Esophagus muscularis mucosa (tissue), 4 donors: ENCODE results near the gene CYGB. TPM values are rescaled to one million over a fixed set of nuclear protein-coding genes. Genes with fewer than 3 reads are reported as not detected.
A peak's percentile ranks its signal among the peaks of the same experiment; 100 is the strongest.

Experiments used
- DNase-seq: peaks from one replicate; pipeline ENCODE4 v3.0.0-alpha.2; 2017; ENCODE audit errors: extremely low spot score
- H3K27ac ChIP-seq, 4 donors: fragments of 200-600 bp; sonication (generic); replicated peaks in 1 of 4; 1 replicate in 3 of 4; 2 replicates in 1 of 4; pipeline ENCODE4 v1.5.1; 2016 to 2019; ENCODE audit warnings: mild to moderate bottlenecking in 1 of 4
- H3K27me3 ChIP-seq, 4 donors: fragments of 200-600 bp; sonication (generic); one replicate each; pipeline versions ENCODE4 v1.5.1 to v1.6.0; 2016 to 2019
- H3K36me3 ChIP-seq, 4 donors: fragments of 200-600 bp; sonication (generic); one replicate each; pipeline ENCODE4 v1.5.1; 2016 to 2019
- H3K4me1 ChIP-seq, 4 donors: fragments of 200-600 bp; sonication (generic); one replicate each; pipeline ENCODE4 v1.5.1; 2016 to 2019
- H3K4me3 ChIP-seq, 4 donors: fragments of 200-600 bp; sonication (generic); 1 replicate in 2 of 4; 2 replicates in 2 of 4; pipeline ENCODE4 v1.5.1; 2016 to 2019; ENCODE audit warnings: mild to moderate bottlenecking in 4 of 4, moderate library complexity in 1 of 4
- H3K9me3 ChIP-seq, 4 donors: fragments of 200-600 bp; sonication (generic); 1 replicate in 3 of 4; 2 replicates in 1 of 4; pipeline ENCODE4 v1.5.1; 2016 to 2019
- CTCF ChIP-seq, 3 experiments: fragments of 200-600 bp in 2 of 3; fragments of 450-650 bp in 1 of 3; sonication (generic) in 2 of 3; IDR thresholded peaks; one replicate each; pipeline ENCODE4 v1.5.1; 2017 to 2019; ENCODE audit warnings: antibody characterized with exemption in 3 of 3, mild to moderate bottlenecking in 2 of 3, moderate library complexity in 1 of 3
- EP300 ChIP-seq: sonication (generic); formaldehyde crosslinking; IDR thresholded peaks from one replicate; pipeline ENCODE4 v1.6.1; 2017; ENCODE audit warnings: antibody characterized with exemption
- POLR2A ChIP-seq: fragments of 450-650 bp; IDR thresholded peaks from one replicate; pipeline ENCODE4 v1.6.1; 2017; ENCODE audit warnings: antibody characterized with exemption, moderate library complexity, mild to moderate bottlenecking, low read depth
- POLR2AphosphoS5 ChIP-seq, 2 donors: sonication (generic); formaldehyde crosslinking; IDR thresholded peaks; one replicate each; pipeline ENCODE4 v1.6.1; 2017; ENCODE audit warnings: antibody characterized with exemption in 2 of 2
- WGBS: methylation state at CpG from one replicate; pipeline ENCODE4 v1.1.5; 2018; 5-methylcytosine and 5-hydroxymethylcytosine counted together
- intact Hi-C: fragments of 100-400 bp; cut with DNase I; formaldehyde crosslinking; loops from one replicate; pipeline ENCODE4 v1.15.1; 2023
- total RNA-seq, 4 donors: library from RNA; depleted of rRNA; stranded (reverse); fragments of >200 nt; gene quantifications; one replicate each; pipeline versions ENCODE4 v1.1.0 to v1.2.1, GENCODE V29; 2016

The CYGB gene
- total RNA-seq, 4 donors from 2014 or later, result 10.8 to 23.5 (median 20.7) TPM

DNA sequence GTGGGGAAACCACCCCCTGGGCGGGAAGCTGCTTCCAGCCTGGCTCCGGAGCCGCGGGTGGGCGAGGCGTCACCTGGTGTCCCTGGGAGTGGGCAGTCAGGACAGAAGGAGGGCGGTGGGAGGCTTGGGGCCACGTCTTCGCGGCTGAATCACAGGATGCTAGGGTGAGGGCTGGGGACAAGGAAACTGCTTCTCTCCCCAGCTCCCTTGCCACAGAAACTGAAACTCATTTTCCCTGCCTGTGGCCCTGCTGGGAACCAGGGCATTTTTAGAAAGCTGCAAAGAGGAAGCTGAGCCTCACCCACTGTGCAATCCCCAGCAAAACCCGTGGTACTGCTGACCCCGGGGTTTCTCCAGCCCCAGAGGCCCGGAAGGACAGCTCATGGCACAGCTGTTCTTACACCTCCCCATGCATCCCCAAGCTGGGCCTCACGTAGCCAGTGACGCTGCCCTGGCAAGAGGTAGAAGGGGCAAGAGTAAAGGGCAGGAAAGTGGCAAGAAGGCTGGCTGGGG is 44.5 kb downstream of the CYGB start:
- no peak for TF ChIP-seq POLR2A
- no peak for TF ChIP-seq EP300
- peak; percentile 28 to 48 for TF ChIP-seq POLR2AphosphoS5 (IDR thresholded peaks at IDR 0.05)
- no peak for TF ChIP-seq CTCF (IDR thresholded peaks at IDR 0.05)
- Histone ChIP-seq H3K4me3 (peak overlapping the region; percentile 5 to 32 (median 12)), H3K27me3 (no peaks in the 10 kb centered on the region), H3K27ac (peak overlapping the region; percentile 61 to 67 (median 65)), H3K9me3 (no peaks in the 10 kb centered on the region), H3K36me3 (peaks cover 0 to 4% (median 0%) of the 10 kb centered on the region in 4 donors), H3K4me1 (peaks cover 34 to 42% (median 39%) of the 10 kb centered on the region in 4 donors)
- 38% methylated on average over 15 of the region's 15 CpGs for WGBS
- intact Hi-C loops, result no loop called here
- DNase-seq, result no peak

- no peak for DNase-seq
- H3K9me3 ChIP-seq, result no peaks in the 10 kb centered on the region
- intact Hi-C loops, result no loop called here
- TF ChIP-seq POLR2A, result no peak
- TF ChIP-seq CTCF (IDR thresholded peaks at IDR 0.05), result no peak
- TF ChIP-seq EP300, result no peak
- TF ChIP-seq POLR2AphosphoS5 (IDR thresholded peaks at IDR 0.05), result no peak
- H3K36me3 ChIP-seq, result peaks cover 0 to 8% (median 0%) of the 10 kb centered on the region in 4 donors
- H3K4me1 ChIP-seq, result peaks cover 28 to 35% (median 32%) of the 10 kb centered on the region in 4 donors
- no peaks in the 10 kb centered on the region for H3K27me3 ChIP-seq
- WGBS, result 67% methylated on average over 4 of the region's 11 CpGs
- peak overlapping the region in 2 of 4 donors; percentile 11 to 32 for H3K4me3 ChIP-seq
- peak overlapping the region; percentile 61 to 67 (median 65) for H3K27ac ChIP-seq
These were observed 45.2 kb downstream of the CYGB start for GRCh38 chr17:76492123-76492988.

- H3K4me1 ChIP-seq, result peaks cover 22 to 31% (median 28%) of the 10 kb centered on the region in 4 donors
- no peak overlapping the region for H3K4me3 ChIP-seq
- TF ChIP-seq POLR2A, result no peak
- no peak for TF ChIP-seq CTCF (IDR thresholded peaks at IDR 0.05)
- TF ChIP-seq POLR2AphosphoS5 (IDR thresholded peaks at IDR 0.05), result no peak
- TF ChIP-seq EP300, result no peak
- H3K9me3 ChIP-seq, result no peaks in the 10 kb centered on the region
- peak overlapping the region; percentile 61 to 67 (median 65) for H3K27ac ChIP-seq
- intact Hi-C loops, result no loop called here
- no peaks in the 10 kb centered on the region for H3K27me3 ChIP-seq
- peaks cover 0 to 10% (median 0%) of the 10 kb centered on the region in 4 donors for H3K36me3 ChIP-seq
- 83% methylated on average over 8 of the region's 17 CpGs for WGBS
- DNase-seq, result no peak
These were observed 46.0 kb downstream of the CYGB start for GRCh38 chr17:76491271-76492122.

DNA sequence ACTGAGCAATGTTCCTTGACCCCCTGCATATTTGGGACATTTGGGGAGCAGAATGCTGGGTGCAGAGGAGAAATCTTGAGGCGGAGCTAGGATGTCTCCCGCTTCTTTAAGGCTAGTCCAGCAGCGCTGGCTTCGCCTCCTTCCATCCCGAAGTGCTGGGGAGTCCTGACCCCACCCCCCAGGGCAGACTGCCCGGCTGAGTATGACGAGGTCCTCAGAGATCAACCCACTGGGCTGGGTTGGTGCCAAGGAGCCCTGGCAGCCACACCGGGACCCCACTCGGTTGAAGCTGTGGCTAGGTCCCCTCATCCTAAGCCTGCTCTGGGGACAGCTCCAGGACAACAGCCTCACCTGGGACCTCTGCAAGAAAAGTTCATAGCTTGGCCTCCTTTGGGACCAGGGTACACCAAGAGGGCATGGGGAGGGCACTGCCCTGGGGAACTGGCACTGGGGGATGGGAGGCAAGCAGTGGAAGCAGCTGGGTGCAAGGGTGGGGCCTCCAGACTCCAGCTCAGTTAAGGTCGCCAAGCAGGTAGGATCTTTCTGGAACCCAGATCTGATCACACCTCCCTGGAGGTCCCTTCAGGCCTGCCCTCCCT is 47.3 kb downstream of the CYGB start:
- 60% methylated on average over 8 of the region's 10 CpGs for WGBS
- Histone ChIP-seq H3K27me3 (no peaks in the 10 kb centered on the region), H3K36me3 (peaks cover 0 to 10% (median 0%) of the 10 kb centered on the region in 4 donors), H3K27ac (no peak overlapping the region), H3K4me3 (no peak overlapping the region), H3K4me1 (peaks cover 22 to 33% (median 30%) of the 10 kb centered on the region in 4 donors), H3K9me3 (no peaks in the 10 kb centered on the region)
- DNase-seq, result no peak
- intact Hi-C loops, result no loop called here
- no peak for TF ChIP-seq EP300
